Body of pancreas (tissue), 4 donors: ENCODE data around the gene LRFN2. TPM values are rescaled to one million over a fixed set of nuclear protein-coding genes. Genes with fewer than 3 reads are reported as not detected.

Experiments
- ATAC-seq: fragments of 150-250 bp; one replicate; pipeline ENCODE4 v1.9.1; 2016
- DNase-seq, 4 donors: peaks; one replicate each; pipeline ENCODE4 v3.0.0-alpha.2; 2019
- H3K27ac ChIP-seq, 4 donors: fragments of 200-600 bp; sonication (generic); 1 replicate in 3 of 4; 2 replicates in 1 of 4; pipeline versions ENCODE4 v1.5.1 to v1.6.1; 2016 to 2019; ENCODE audit warnings: mild to moderate bottlenecking in 1 of 4, mixed read lengths in 1 of 4, moderate library complexity in 1 of 4
- H3K27me3 ChIP-seq, 2 donors: fragments of 200-600 bp; sonication (generic); one replicate each; pipeline ENCODE4 v1.6.0; 2016; ENCODE audit warnings: mild to moderate bottlenecking in 1 of 2
- H3K36me3 ChIP-seq, 2 donors: fragments of 200-600 bp; sonication (generic); replicated peaks in 1 of 2; 2 replicates each; pipeline ENCODE4 v1.5.1; 2016; ENCODE audit warnings: low read depth in 2 of 2; ENCODE audit not compliant: insufficient read depth in 1 of 2
- H3K4me1 ChIP-seq: fragments of 200-600 bp; sonication (generic); one replicate; pipeline ENCODE4 v1.6.0; 2016
- H3K4me3 ChIP-seq, 2 donors: fragments of 200-600 bp; sonication (generic); 1 replicate in 1 of 2; 2 replicates in 1 of 2; pipeline ENCODE4 v1.5.1; 2016 to 2019
- H3K9me3 ChIP-seq, 3 donors: fragments of 200-600 bp; sonication (generic); 1 replicate in 2 of 3; 2 replicates in 1 of 3; pipeline ENCODE4 v1.5.1; 2016
- POLR2A ChIP-seq, 3 donors: fragments of 450-650 bp; IDR thresholded peaks; one replicate each; pipeline ENCODE4 v1.6.1; 2016; ENCODE audit warnings: antibody characterized with exemption in 3 of 3, mild to moderate bottlenecking in 2 of 3
- WGBS, 2 donors: methylation state at CpG; one replicate each; pipeline ENCODE4 v1.1.5; 2017; 5-methylcytosine and 5-hydroxymethylcytosine counted together
- intact Hi-C: fragments of 100-400 bp; cut with DNase I; formaldehyde crosslinking; loops from one replicate; pipeline ENCODE4 v1.15.1; 2023
- total RNA-seq, 2 donors: library from RNA; depleted of rRNA; stranded (reverse); fragments of >200 nt; gene quantifications; one replicate each; pipeline ENCODE4 v1.1.0, GENCODE V29; 2016
- TF ChIP-seq, protein P1 (sequence below), 7 experiments: fragments of 450-650 bp in 4 of 7; fragments of 200-600 bp in 3 of 7; sonication (generic) in 3 of 7; IDR thresholded peaks; one replicate each; pipeline ENCODE4 v1.5.1; 2016 to 2019; ENCODE audit warnings: antibody characterized with exemption in 7 of 7

LRFN2 gene
- total RNA-seq, 2 donors from 2014 or later, result 0.33 TPM; not detected in 1

DNA sequence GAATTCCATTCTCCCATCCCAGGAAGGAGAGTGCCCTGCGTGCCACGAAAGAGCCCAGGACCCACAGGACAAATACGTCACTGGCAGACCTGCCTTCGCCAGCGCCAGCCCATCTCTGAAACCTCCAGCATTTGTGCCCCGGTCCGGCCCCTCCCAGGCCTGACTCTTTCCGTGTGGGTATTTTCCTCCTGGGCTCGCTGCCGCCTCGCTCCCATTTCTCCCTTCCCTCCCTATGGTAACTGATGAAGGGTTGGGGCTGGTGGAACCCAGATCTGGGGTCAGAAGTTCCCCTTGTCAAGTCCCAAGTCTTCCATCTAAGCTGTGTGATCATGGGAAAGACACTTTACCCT lies 208.5 kb downstream of the LRFN2 start:
- Histone ChIP-seq H3K27ac (no peak overlapping the region), H3K4me3 (no peak overlapping the region), H3K27me3 (no peaks in the 10 kb centered on the region), H3K4me1 (no peaks in the 10 kb centered on the region), H3K9me3 (no peaks in the 10 kb centered on the region), H3K36me3 (no peaks in the 10 kb centered on the region)
- TF ChIP-seq POLR2A (IDR thresholded peaks at IDR 0.05), result no peak
- TF ChIP-seq, protein P1, sequence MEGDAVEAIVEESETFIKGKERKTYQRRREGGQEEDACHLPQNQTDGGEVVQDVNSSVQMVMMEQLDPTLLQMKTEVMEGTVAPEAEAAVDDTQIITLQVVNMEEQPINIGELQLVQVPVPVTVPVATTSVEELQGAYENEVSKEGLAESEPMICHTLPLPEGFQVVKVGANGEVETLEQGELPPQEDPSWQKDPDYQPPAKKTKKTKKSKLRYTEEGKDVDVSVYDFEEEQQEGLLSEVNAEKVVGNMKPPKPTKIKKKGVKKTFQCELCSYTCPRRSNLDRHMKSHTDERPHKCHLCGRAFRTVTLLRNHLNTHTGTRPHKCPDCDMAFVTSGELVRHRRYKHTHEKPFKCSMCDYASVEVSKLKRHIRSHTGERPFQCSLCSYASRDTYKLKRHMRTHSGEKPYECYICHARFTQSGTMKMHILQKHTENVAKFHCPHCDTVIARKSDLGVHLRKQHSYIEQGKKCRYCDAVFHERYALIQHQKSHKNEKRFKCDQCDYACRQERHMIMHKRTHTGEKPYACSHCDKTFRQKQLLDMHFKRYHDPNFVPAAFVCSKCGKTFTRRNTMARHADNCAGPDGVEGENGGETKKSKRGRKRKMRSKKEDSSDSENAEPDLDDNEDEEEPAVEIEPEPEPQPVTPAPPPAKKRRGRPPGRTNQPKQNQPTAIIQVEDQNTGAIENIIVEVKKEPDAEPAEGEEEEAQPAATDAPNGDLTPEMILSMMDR (IDR thresholded peaks at IDR 0.05), result no peak
- intact Hi-C loops, result no loop called here
- DNase-seq (no peak), ATAC-seq (no peak)
- 97 to 98% methylated on average over 11 of the region's 11 CpGs for WGBS, 2 donors

DNA sequence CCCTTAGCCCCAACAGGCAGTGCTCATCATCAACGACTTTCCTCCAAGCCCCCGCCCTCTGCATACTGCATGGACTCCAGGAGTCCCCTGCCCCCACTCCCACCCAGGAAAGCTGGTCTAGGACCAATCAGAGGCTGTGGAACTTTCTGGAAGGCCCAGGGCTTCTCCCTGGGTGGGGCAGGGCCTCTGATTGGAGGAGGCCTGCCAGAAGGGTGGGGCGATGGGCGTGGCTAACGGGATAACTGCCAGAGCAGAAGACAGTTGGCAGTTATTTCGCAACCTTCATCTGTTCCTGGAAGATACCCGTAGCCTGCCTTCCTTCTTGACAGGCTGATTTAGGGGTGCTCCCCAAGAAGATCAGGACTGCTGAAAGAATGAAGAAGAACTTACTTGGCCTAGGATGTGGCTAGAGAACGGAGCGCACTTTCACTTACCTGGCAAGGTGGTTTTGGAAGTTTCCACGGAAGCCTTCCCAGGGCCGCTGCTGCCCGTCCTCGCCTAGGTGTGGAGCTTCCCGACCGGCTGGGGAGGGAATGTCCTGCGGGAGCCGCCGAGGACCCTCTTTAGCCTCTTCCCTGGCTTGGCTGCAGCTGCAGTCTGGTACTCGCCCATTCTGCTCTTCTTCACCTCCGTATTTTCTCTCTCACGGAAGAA lies 209.0 kb downstream of the LRFN2 start:
- TF ChIP-seq POLR2A (IDR thresholded peaks at IDR 0.05), result no peak
- TF ChIP-seq, protein P1 (IDR thresholded peaks at IDR 0.05), result no peak
- Histone ChIP-seq H3K36me3 (no peaks in the 10 kb centered on the region), H3K27ac (no peak overlapping the region), H3K27me3 (no peaks in the 10 kb centered on the region), H3K9me3 (no peaks in the 10 kb centered on the region), H3K4me3 (no peak overlapping the region), H3K4me1 (no peaks in the 10 kb centered on the region)
- intact Hi-C loops, result no loop called here
- WGBS, 2 donors, result 92 to 96% methylated on average over 19 to 21 of the region's 21 CpGs
- ATAC-seq (no peak), DNase-seq (no peak)

DNA sequence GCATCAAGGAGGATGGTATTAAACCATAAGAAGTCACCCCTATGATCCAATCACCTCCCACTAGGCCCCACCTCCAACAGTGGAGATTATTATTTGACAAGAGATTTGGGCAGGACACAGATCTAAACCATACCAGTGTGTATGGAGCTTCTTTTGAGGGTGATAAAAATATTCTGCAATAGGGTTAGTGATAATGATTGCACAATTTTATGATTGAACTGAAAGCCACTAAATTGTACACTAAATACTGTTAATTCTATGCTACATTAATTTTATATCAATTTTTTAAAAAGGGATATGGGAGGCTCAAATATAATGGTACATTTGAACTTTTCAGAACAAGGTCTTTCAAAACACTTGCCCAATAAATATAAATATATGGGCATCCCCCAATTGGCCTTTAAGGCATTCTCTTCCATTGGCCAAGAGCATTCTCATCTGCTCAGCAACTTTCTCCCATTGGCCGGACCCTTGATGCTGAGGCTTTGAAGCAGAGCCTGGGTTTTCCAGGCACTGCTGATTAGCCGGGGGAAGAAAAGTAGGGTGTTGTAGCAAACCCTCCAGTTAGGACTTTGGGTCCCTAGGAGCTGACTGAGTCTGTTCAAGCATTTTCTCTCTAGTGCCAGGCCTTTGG lies 209.9 kb downstream of the LRFN2 start:
- Histone ChIP-seq H3K9me3 (no peaks in the 10 kb centered on the region), H3K4me1 (no peaks in the 10 kb centered on the region), H3K27ac (no peak overlapping the region), H3K36me3 (no peaks in the 10 kb centered on the region), H3K4me3 (no peak overlapping the region), H3K27me3 (no peaks in the 10 kb centered on the region)
- DNase-seq (no peak), ATAC-seq (no peak)
- WGBS, 2 donors, result 98 to 100% methylated on average over 2 of the region's 2 CpGs
- TF ChIP-seq POLR2A (IDR thresholded peaks at IDR 0.05), result no peak
- TF ChIP-seq, protein P1 (IDR thresholded peaks at IDR 0.05), result no peak
- intact Hi-C loops, result no loop called here

DNA sequence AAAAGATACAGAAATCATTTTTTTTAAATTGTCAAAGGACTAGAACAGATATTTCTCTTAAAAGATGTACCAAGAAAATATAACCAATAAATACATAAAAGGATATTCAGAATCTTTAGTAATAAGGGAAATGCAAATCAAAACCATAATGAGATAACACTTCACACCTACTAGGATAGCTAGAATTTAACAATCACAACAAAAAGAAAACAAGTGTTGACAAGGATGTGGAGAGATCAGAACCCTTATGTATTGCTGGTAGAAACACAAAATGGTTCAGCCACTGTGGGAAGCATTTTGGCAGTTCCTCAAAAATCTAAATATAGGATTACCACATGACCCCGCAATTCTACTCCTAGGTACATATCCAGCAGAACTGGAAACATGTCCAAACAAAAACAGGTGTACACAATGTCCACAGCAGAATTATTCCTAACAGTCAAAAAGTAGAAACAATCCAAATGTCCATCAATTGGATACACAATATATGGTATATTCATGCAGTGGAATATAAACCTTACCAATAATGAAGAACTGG lies 211.0 kb downstream of the LRFN2 start:
- Histone ChIP-seq H3K27me3 (no peaks in the 10 kb centered on the region), H3K4me3 (no peak overlapping the region), H3K36me3 (no peaks in the 10 kb centered on the region), H3K9me3 (no peaks in the 10 kb centered on the region), H3K4me1 (no peaks in the 10 kb centered on the region), H3K27ac (no peak overlapping the region)
- TF ChIP-seq, protein P1 (IDR thresholded peaks at IDR 0.05), result no peak
- no peak for TF ChIP-seq POLR2A (IDR thresholded peaks at IDR 0.05)
- DNase-seq (no peak), ATAC-seq (no peak)
- intact Hi-C loops, result no loop called here
- 33% methylated on average over 1 of the region's 1 CpG for WGBS, 2 donors

DNA sequence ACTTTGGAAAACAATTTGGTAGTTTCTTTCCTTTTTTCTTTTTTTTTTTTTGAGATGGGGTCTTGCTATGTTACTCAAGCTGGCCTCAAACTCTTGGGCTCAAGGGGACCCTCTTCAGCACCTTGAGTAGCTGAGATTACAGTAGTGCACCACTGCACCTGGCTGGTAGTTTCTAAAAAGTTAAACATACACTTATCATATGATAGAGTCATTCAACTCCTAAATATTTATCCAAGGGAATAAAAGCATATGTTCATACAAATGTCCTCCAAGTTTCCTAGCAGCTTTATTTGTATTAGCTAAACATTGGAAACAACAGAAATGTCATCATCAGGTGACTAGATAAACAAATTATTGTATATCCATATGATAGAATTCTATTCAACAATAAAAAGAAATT lies 213.9 kb downstream of the LRFN2 start:
- H3K4me3 ChIP-seq, result no peak overlapping the region
- H3K36me3 ChIP-seq, result no peaks in the 10 kb centered on the region
- ATAC-seq (no peak), DNase-seq (no peak)
- no peak overlapping the region for H3K27ac ChIP-seq
- intact Hi-C loops, result no loop called here
- TF ChIP-seq, protein P1 (IDR thresholded peaks at IDR 0.05), result no peak
- no peak for TF ChIP-seq POLR2A (IDR thresholded peaks at IDR 0.05)
- H3K9me3 ChIP-seq, result no peaks in the 10 kb centered on the region
- no peaks in the 10 kb centered on the region for H3K4me1 ChIP-seq
- no peaks in the 10 kb centered on the region for H3K27me3 ChIP-seq
